OCI-LY3 (cell line): Measurements from ENCODE around the gene SACM1L.

Experiments
- H2AFZ ChIP-seq: fragments of 200-600, 300-600 bp; shearing (Covaris generic); 2 replicates; pipeline ENCODE4 v1.6.0; 2014; ENCODE audit warnings: antibody characterized with exemption, low read depth, low read length
- H3K27ac ChIP-seq: fragments of 200-600, 300-600 bp; sonication (generic); 2 replicates; pipeline ENCODE4 v1.5.1; 2014; ENCODE audit warnings: mild to moderate bottlenecking, low read length, moderate library complexity, mixed read lengths
- H3K27me3 ChIP-seq: fragments of 200-600, 300-600 bp; sonication (generic); 2 replicates; pipeline ENCODE4 v1.6.1; 2014; ENCODE audit warnings: low read depth, low read length, mixed read lengths
- H3K36me3 ChIP-seq: fragments of 200-600, 300-600 bp; sonication (generic); replicated peaks from 2 replicates; pipeline ENCODE3; 2014; ENCODE audit warnings: low read depth, low read length, mixed read lengths
- H3K4me1 ChIP-seq: fragments of 300-600, 200-600 bp; sonication (generic); 2 replicates; pipeline ENCODE4 v1.6.1; 2014; ENCODE audit warnings: low read length, mixed read lengths
- H3K4me2 ChIP-seq: fragments of 200-600, 300-600 bp; sonication (generic); 2 replicates; pipeline ENCODE4 v1.6.1; 2014; ENCODE audit warnings: low read length, mixed read lengths
- H3K4me3 ChIP-seq: fragments of 300-600, 200-600 bp; sonication (generic); 2 replicates; pipeline ENCODE4 v1.5.1; 2014; ENCODE audit warnings: antibody characterized with exemption, mild to moderate bottlenecking, low read length, moderate library complexity
- H3K79me2 ChIP-seq: fragments of 300-600, 200-600 bp; shearing (Covaris generic); 2 replicates; pipeline ENCODE4 v1.6.1; 2014; ENCODE audit warnings: mild to moderate bottlenecking, low read length, mixed read lengths
- H3K9ac ChIP-seq: fragments of 300-600, 200-600 bp; shearing (Covaris generic); 2 replicates; pipeline ENCODE4 v1.6.0; 2014; ENCODE audit warnings: mild to moderate bottlenecking, low read length, moderate library complexity
- H3K9me3 ChIP-seq: fragments of 200-600, 300-600 bp; shearing (Covaris generic); 2 replicates; pipeline ENCODE4 v1.6.1; 2014; ENCODE audit warnings: low read length, mixed read lengths; ENCODE audit not compliant: insufficient read depth
- H4K20me1 ChIP-seq: fragments of 200-600, 300-600 bp; sonication (generic); 2 replicates; pipeline ENCODE4 v1.6.1; 2016; ENCODE audit warnings: low read length, mixed read lengths; ENCODE audit not compliant: insufficient read depth
- EZH2phosphoT487 ChIP-seq: fragments of 200-600 bp; shearing (Covaris generic); IDR thresholded peaks from 2 replicates; pipeline ENCODE4 v1.6.1; 2018; ENCODE audit warnings: antibody characterized with exemption, mixed run types, low read depth
- TF ChIP-seq, protein P1 (sequence below): fragments of 200-600, 300-600 bp; sonication (generic); IDR thresholded peaks from 2 replicates; pipeline ENCODE4 v1.5.1; 2014; ENCODE audit warnings: antibody characterized with exemption, low read length, low read depth

SACM1L gene

DNA sequence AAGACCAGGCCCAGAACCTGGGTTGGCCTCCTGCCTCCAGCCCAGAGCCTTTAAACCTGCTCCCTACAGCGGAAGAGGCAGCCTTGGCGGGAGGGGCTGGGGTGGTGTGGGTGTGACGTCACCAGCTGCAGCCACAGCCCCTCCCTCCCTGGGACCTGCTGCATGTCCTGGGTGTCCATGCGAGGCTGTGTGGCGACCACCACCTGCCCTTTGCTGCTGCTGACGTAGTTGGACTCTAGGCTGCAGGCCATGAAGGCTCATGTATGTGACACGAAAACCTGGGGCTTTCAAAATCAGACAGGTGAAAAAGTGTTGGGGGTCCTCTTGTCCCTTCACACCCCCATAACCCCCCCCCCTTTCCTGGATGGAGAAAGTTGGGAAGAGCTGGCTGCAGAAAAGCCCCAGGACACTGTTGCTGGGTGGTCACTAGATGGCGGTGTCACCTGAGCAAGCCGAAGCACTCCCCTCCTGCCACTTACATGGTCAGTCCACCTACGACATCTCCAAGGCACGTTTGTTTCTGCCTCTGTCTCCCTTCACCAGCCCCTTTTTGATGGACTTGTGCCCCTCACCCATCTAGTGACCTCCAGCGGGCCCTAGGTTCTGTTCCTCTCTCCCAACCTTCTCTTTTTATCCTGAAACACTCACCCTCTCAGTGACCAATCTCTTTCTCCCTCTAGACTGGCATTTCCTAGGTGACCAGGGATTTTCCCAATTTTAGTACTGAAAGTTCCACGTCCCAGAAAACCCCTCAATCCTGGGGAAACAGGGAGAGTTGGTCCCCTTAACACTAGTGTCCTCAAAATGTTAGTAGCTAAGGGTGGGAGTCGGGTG, 71.9 kb downstream of the SACM1L start:
- no peaks in the 10 kb centered on the region for H3K4me1 ChIP-seq
- H3K36me3 ChIP-seq: no peaks in the 10 kb centered on the region
- H3K27me3 ChIP-seq: peaks cover 3% of the 10 kb centered on the region
- no peak overlapping the region for H3K27ac ChIP-seq
- H3K79me2 ChIP-seq: no peaks in the 10 kb centered on the region
- no peak overlapping the region for H3K4me2 ChIP-seq
- H4K20me1 ChIP-seq: no peaks in the 10 kb centered on the region
- H3K9me3 ChIP-seq: no peaks in the 10 kb centered on the region
- no peak for TF ChIP-seq EZH2phosphoT487
- TF ChIP-seq, protein P1, sequence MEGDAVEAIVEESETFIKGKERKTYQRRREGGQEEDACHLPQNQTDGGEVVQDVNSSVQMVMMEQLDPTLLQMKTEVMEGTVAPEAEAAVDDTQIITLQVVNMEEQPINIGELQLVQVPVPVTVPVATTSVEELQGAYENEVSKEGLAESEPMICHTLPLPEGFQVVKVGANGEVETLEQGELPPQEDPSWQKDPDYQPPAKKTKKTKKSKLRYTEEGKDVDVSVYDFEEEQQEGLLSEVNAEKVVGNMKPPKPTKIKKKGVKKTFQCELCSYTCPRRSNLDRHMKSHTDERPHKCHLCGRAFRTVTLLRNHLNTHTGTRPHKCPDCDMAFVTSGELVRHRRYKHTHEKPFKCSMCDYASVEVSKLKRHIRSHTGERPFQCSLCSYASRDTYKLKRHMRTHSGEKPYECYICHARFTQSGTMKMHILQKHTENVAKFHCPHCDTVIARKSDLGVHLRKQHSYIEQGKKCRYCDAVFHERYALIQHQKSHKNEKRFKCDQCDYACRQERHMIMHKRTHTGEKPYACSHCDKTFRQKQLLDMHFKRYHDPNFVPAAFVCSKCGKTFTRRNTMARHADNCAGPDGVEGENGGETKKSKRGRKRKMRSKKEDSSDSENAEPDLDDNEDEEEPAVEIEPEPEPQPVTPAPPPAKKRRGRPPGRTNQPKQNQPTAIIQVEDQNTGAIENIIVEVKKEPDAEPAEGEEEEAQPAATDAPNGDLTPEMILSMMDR: peak; percentile 95
- no peak overlapping the region for H2AFZ ChIP-seq
- no peak overlapping the region for H3K9ac ChIP-seq
- no peak overlapping the region for H3K4me3 ChIP-seq

DNA sequence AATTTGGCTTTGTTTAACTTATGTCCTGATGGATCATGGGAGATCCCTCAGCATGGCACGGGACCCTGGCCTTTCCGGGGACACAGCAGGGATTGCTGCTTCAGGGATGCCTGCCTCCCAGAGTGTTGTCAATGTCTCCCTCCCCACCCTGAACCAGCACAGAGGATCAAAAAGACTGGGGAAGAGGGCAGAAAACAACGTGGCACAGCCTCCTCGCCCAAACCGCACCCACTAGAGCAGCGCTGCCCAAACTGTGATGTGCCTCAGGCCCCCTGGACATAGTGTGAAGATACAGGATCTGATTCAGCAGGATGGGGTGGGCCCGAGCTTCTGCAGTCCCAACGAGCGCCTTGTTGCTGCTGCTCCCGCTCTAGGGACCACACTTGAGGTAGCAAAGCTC, 72.6 kb downstream of the SACM1L start:
- no peak overlapping the region for H3K4me2 ChIP-seq
- TF ChIP-seq EZH2phosphoT487: no peak
- TF ChIP-seq, protein P1: no peak
- H3K27me3 ChIP-seq: peaks cover 7% of the 10 kb centered on the region
- H3K79me2 ChIP-seq: no peaks in the 10 kb centered on the region
- no peaks in the 10 kb centered on the region for H3K36me3 ChIP-seq
- no peak overlapping the region for H3K27ac ChIP-seq
- no peaks in the 10 kb centered on the region for H3K9me3 ChIP-seq
- no peaks in the 10 kb centered on the region for H4K20me1 ChIP-seq
- H3K9ac ChIP-seq: no peak overlapping the region
- H2AFZ ChIP-seq: no peak overlapping the region
- no peaks in the 10 kb centered on the region for H3K4me1 ChIP-seq
- no peak overlapping the region for H3K4me3 ChIP-seq

DNA sequence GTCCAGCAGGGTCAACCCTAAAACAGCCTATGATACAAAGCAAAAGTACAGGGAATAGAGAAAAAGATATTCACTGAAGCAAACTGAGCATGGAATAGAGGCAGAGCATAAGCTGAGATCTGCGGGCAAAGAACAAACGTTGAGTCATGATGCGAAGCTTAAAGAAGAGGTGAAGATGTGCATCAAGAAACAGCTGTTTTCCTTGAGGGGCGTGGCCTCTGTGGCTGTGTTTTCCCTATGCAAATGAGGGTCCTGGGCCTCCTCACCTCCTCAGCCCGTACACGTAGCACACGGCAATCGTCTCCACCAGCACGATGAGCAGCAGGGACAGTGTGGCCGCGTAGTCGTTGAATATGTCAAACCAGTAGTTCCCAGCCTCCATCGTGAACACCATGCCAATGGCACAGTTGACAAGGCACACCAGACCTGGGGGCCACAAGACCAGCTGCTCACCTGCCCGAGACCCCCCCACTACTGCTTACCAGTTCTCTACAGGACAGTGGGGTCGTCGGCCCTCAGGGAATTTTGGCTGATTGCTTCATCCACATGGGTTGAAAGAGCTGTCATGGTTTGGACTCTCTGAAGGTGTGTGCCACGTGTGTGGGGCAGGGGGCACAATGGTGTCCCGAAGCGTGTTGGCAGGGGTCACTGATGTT, 73.6 kb downstream of the SACM1L start:
- Histone ChIP-seq H4K20me1 (no peaks in the 10 kb centered on the region), H3K9me3 (0 out of 2 replicates have a peak, but pooled peaks cover 8% of the 10 kb centered on the region), H3K27ac (no peak overlapping the region), H3K4me2 (no peak overlapping the region), H3K9ac (no peak overlapping the region), H3K36me3 (no peaks in the 10 kb centered on the region), H3K79me2 (no peaks in the 10 kb centered on the region), H2AFZ (no peak overlapping the region), H3K4me1 (no peaks in the 10 kb centered on the region), H3K27me3 (peaks cover 11% of the 10 kb centered on the region), H3K4me3 (no peak overlapping the region)
- TF ChIP-seq, protein P1: no peak
- no peak for TF ChIP-seq EZH2phosphoT487

DNA sequence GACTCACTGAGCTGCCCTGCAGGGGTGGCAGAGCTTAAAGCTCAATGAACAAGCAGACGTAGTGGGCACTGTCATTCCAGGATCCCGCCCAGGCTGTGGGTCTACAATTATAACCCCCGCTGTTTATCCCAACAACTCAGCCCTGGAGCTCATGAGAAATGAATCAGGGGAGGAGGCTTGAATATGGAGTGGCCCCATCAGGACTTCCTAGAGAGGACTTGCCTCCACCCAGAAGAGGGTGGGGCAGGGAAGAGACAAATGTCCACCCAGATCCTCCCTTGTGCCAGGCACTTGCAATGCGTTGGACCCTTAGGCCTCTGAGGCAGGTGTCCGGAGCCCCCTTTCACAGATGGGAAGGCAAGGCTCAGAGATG, 74.1 kb downstream of the SACM1L start:
- Histone ChIP-seq H3K4me1 (no peaks in the 10 kb centered on the region), H3K4me2 (no peak overlapping the region), H3K9me3 (0 out of 2 replicates have a peak, but pooled peaks cover 8% of the 10 kb centered on the region), H3K79me2 (no peaks in the 10 kb centered on the region), H2AFZ (no peak overlapping the region), H3K9ac (no peak overlapping the region), H4K20me1 (no peaks in the 10 kb centered on the region), H3K36me3 (no peaks in the 10 kb centered on the region), H3K27ac (no peak overlapping the region), H3K27me3 (peaks cover 16% of the 10 kb centered on the region), H3K4me3 (no peak overlapping the region)
- no peak for TF ChIP-seq EZH2phosphoT487
- TF ChIP-seq, protein P1: no peak
